ENCODE data around the gene ATG7.
"Not testable (repeated sequence)": the region's sequence is repeated elsewhere in the genome, so short reads cannot be mapped to it uniquely, and the experiment has no call there.

The ATG7 gene

GRCh38 chr3:11517601-11518000, 245.4 kb downstream of the ATG7 start:
- no peak for DNase-seq

DNA sequence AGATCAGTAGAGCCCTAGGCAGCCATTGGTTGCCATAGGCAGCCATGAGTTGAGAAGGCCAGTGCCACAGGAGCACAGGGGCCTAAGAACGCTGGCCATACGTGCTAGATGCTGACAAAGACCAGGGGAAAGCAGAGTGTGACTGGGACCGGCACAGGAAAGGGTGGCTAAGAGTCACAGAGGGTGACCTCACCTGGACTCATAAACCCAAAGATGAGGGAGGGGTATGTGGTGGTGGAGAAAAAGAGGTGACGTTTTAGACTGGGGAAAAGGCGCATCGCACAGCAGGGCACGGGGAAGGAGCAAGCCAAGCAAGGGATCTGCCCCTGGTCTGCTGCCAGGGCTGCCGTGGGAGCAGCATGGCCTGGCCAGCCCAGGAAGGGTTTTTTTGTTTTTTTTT, 249.0 kb downstream of the ATG7 start:
- DNase-seq, result no peak

GRCh38 chr3:11522398-11522715, 250.2 kb downstream of the ATG7 start:
- no peak for DNase-seq

DNA sequence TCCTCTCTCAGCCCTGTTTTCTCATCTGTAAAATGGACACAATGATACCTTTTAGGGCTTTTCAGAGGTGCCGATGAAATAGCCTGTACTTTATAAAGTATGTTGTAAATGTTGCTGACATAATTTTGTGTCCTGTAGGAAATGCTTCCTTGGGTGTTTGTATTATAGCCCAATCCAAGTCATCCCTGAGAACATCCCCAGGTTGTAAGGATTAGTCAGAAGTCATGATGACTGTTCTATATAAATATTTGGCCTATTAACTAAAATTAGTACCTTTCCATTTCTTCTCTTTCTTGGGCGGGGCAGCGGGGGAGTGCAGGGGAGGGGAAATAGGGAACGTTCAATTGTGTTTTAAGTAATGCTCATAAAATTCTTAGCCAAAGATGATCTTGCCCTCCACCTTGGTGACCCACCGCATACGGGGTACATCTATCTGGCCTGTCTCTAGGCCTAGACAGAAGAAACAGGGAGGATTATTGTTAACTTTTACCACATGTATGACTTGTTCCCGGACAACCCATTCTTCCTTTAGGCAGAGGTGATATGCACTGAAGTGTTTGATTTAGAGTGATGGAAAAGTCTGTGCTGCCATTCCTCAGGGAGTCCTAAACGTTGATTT, 250.9 kb downstream of the ATG7 start:
- DNase-seq, result no peak

- no peak for DNase-seq
Measured at GRCh38 chr3:11523572-11524101, 251.4 kb downstream of the ATG7 start.

- not testable (repeated sequence) for DNase-seq
Measured at GRCh38 chr3:11526121-11526520, 253.9 kb downstream of the ATG7 start.

- DNase-seq, result no peak
Measured at GRCh38 chr3:11529281-11529680, 257.1 kb downstream of the ATG7 start.

DNA sequence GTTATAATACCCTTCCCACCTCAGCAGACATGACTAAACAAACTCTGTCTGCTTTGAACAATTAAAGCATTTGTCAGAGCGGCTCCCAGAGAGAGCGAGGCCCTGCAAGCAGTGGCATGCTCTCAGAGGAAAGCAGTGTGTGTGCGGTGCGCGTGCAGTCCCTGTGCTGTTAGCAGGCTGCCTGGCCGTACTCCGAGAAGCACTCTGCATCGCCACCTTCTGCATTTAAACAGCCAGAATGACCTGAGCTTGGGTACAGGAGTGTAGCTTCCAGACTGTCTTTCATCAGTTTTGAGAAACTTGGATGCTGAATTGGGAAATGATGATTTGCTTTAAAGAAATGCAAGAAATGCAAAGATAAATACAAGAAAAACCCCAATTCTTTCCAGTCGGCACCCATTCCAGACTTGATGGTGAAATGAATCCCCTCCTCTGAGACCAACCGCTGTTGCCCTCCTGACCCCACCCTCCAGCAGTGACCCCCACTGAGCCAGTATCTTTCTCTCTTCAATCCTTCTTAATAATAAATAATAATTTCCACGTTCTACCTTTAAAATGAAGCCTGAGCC, 258.0 kb downstream of the ATG7 start:
- DNase-seq, result peak; percentile 23

DNA sequence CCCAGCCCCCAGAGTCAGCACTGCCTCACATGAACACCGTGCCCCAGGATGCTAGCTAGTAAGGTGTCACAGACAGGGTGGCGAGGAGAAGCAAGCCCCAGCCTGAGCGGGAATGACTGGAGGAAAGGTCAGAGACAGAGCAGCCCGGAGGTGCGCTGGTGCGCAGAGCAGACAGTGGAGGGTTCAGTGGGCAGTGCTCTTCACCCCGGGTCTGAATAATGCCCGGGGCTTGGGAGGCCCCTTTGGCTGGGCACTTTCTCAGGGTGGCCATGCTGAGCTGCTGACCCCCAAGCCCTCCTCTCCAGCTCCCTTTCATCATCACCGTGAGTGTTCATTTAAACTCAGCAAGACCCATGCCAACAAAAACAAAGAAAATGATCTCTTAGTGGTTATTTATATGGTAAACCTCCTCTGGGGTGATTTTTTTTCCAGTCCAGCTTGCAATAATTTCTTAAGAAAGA, 260.8 kb downstream of the ATG7 start:
- DNase-seq, result no peak

- DNase-seq, result no peak
Measured at GRCh38 chr3:11534011-11534792, 262.0 kb downstream of the ATG7 start.

DNA sequence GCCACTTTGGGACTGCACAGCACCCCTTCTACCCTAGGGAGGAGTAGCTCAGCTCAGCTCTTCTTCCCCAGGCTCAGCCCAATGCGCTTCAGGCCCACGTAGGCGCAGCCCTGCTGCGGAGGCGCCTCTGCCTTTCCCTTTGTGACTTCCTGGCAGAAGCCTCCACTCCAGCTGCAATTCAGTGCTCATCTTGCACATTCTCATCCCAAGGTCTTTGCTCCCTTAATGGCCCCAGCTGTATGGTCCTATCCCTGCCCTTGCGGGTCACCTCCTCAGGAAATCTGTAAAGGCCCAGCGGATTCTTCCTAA, 262.6 kb downstream of the ATG7 start:
- no peak for DNase-seq

DNA sequence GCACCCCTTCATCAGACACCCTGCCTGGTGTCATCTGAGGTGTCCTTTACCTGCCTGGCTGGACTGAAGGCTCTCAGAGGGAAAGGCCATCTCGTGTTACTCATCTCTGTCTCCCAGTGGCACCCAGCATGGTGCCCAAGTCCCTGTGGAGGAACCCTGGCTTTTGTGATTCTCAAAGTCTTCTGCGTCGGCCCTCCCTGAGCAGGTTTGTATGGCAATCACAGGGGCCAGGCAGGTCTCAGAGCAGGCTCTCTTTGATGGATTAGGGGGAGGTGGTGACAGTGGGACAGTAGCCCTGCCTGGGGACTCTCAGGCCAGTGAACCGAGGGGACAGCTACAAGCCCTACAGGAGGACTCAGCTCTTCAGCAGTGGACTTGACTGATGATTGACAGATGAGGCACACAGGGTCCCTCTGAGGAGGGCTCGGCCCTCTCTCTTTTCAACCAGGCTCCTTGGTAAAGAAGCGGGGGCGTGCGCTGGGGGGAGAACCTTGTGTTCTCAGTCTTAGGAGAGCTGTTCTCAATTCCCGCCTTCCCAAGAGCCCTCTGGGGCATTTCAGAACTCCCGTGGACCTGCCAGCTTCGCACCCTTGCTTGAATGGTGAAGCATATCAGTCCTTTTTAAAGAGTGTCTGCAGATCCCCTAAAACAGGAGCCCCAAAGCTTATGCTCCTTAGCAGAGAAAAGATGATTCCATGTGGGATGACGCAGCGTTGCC, 263.2 kb downstream of the ATG7 start:
- DNase-seq, result no peak

GRCh38 chr3:11536132-11536935, 264.1 kb downstream of the ATG7 start:
- no peak for DNase-seq

GRCh38 chr3:11536936-11537612, 264.9 kb downstream of the ATG7 start:
- no peak for DNase-seq

- no peak for DNase-seq
Measured at GRCh38 chr3:11538581-11538980, 266.4 kb downstream of the ATG7 start.

- no peak for DNase-seq
Measured at GRCh38 chr3:11539218-11539617, 267.0 kb downstream of the ATG7 start.

DNA sequence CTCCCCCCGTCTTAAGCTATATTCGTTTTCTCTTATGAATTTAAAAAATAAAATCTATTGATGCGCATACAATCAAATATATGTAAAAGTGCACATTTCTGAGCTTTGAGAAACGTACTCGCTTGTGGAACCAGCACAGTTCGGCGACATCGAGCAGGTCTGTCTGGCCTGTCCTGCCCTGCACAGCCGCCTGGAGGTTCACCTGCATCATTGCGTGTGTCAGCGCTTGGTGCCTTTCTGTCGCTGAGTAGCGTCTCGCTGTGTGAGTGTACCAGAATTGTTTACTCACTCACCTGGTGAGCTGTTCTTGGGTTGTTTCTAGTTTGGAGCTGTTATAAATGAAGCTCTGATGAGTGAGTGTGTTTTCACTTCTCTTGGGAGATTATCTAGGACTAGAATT, 267.5 kb downstream of the ATG7 start:
- no peak for DNase-seq

- no peak for DNase-seq
Measured at GRCh38 chr3:11541321-11542303, 269.4 kb downstream of the ATG7 start.

- no peak for DNase-seq
Measured at GRCh38 chr3:11542551-11542950, 270.4 kb downstream of the ATG7 start.

- no peak for DNase-seq
Measured at GRCh38 chr3:11543141-11543947, 271.1 kb downstream of the ATG7 start.

Data from NCI-H1436 (cell line).